HG02798 (cell line): Measurements from ENCODE around the gene HACD1.
A peak's percentile ranks its signal among the peaks of the same experiment; 100 is the strongest.
"Not testable (repeated sequence)": the region's sequence is repeated elsewhere in the genome, so short reads cannot be mapped to it uniquely, and the experiment has no call there.

ENCODE experiments used
- ATAC-seq: cut with Tn5 transposase; IDR thresholded peaks from one replicate; pipeline ENCODE4 v1.9.1; 2021; ENCODE audit warnings: mild to moderate bottlenecking; ENCODE audit not compliant: unreplicated experiment, poor library complexity

Gene HACD1

DNA sequence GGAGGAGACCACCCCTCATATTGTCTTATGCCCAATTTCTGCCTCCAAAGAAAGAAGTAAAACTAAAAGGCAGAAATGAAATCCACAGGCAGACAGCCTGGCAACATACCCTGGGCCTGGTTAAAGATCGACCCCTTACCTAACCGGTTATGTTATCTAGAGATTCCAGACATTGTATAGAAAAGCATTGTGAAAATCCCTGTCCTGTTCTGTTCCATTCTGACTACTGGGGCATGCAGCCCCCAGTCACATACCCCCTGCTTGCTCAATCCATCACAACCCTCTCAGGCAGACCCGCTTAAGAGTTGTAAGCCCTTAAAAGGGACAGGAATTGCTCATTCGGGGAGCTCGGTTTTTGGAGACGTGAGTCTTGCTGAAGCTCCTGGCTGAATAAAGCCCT, 29.9 kb downstream of the HACD1 start:
- not testable (repeated sequence) for ATAC-seq

DNA sequence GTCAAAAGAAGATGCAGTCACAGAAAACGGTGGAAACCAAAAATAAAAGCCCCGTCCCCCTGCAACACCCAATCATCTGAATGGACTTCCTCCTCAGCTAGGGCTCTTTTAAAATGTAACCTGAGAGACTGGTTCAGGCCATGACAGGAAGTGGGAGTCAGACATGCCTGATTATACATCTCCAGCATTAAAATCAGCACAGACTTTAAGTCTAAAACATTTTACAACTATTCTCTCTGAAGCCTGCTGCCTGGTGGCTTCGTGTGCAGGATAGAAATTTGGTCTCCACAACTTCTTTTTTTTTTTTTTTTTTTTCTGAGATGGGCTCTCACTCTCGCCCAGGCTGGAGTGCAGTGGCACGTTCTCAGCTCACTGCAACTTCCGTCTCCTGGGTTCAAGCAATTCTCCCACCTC, 30.3 kb downstream of the HACD1 start:
- peak; percentile 64 for ATAC-seq

DNA sequence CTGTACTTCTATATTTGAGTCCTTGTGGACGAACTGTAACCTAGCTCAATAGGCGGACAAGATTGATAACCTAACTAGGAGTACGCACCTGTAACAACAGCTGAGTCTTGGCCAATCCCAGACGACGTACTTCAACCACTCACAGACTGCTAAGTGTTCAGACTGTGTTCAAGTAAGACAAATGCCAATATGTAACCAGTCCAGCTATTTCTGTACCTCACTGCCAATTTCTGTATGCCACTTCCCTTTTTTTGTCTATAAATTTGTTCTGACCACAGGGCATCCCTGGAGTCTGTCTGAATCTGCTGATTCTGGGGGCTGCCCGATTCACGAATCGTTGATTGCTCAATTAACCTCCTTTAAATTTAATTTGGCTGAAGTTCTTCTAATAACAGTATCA, 32.2 kb downstream of the HACD1 start:
- peak; percentile 83 for ATAC-seq

DNA sequence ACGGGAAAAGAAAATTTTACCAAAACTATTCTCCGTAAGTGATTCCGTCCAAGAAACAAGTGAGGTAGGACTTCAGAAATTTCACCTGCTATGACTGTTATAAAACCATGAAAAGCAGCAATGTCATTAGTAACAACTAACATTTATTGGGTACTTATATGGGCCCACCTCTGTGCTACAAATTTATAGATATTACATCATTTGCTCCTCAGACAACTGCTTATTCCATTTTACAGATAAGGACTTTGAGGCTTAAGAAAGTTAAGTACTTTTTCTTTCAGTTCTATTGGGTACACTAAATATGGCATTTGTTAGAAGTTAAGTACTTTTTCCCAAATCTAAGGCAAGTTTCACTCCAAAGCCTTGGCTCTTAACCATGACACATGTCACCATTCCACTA, 36.3 kb downstream of the HACD1 start:
- no peak for ATAC-seq

DNA sequence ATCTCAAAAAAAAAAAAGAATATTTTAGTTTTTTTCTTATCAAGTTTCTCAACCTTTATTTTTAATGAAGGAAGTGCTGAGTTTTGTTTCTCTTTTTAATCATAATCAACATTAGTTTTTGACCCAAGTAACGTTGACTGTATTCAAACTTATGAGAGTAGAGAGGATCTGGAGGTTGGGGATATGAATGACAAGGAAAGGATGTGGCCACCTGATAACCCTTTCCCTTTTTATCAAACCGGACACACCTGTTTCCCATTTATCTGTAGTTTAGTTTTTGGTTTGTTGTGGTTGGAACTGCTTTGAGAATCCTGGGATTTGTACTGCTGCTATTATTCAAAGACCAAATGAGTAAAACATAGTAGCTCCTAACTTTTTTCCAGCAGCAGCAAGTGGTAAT, 38.6 kb downstream of the HACD1 start:
- no peak for ATAC-seq

DNA sequence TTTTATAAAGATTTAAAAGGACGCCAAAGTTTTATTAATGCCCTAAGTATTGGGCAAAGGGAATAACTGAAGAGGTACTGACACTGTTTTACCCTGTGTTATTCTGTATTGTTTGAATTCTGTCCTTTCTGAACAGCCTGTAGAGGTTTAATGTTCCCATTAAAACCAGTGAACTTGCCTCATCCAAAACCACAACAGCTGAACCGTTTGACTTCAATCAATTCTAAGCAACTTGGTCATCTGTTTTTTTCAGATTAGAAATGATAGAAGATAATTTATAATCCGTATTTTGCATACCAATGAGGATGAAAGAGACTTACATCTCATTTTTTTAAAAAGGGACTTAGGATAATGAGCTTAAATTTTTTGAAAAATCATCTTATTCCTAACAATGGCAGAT, 40.4 kb downstream of the HACD1 start:
- ATAC-seq, result no peak

DNA sequence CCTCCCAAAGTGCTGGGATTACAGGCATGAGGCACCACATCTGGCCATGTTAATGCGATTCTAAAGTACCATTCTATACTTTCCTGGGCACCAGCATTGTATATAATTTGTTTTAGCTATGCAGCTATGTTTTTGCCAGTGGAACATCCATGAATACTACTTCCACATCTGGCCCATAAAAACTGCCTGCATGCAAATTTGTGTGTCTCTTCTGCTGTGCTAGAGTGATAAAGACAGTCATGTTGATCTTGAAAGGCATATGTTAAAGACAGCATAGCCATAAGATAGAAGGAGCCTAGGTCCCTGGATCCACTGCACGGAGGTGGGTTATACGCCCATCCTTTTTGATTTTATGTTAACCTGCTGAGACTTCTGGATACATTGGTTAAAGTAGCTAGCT, 52.3 kb downstream of the HACD1 start:
- no peak for ATAC-seq

DNA sequence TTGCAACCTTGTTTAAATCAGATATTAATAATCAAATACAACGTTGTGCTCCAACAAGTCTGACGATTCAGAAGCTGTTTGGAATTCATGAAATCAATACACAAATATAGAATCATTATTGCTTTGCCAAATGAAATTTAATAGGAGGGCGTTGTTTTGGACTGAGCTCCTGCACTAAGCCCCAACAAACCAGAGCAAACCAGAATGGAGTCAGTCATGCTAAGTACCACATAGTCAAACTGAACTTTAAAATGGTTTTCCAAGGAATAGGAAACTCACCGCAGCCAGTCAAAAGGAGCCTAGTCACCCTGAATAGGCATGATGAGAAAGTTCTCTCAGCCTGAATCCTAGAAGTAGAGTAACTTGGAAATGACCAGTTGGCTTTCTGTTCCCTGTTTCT, 53.7 kb downstream of the HACD1 start:
- no peak for ATAC-seq

DNA sequence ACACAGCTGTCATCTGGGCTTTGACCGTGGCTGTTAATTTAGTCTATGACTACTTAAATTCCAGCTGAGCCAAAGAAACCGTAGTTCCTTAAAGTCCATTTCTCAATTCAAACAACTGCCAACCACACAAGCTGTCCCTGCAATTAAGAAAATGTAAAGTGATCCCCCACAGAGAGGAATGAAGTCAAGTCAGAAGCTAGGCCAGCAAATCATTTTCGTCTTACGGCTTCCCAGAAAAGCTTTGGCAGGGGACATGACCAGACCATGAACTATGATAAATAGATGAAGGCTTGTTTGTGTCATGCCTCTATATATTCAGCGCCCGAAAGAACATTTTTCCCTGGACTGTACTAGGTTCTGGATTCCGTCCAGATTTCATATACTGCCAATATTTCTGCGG, 54.6 kb downstream of the HACD1 start:
- no peak for ATAC-seq

DNA sequence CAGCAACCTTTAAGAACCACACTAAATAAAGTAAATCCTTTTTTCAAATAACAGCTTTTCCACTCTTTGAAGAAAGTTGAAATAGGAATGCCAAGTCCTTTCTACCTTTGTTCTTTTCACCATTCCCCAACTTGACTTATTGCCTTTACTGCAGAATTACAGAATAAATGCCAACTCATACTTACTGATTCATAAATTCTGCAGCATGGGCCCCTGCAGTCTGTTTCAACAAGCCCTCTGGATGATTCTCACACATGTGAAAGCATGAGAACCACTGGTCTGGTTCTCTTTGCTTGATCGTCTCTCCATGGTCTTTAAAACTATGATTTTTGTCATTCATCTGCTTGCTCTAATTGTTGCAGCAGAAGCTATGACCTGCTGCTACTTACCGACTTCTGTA, 56.1 kb downstream of the HACD1 start:
- no peak for ATAC-seq

DNA sequence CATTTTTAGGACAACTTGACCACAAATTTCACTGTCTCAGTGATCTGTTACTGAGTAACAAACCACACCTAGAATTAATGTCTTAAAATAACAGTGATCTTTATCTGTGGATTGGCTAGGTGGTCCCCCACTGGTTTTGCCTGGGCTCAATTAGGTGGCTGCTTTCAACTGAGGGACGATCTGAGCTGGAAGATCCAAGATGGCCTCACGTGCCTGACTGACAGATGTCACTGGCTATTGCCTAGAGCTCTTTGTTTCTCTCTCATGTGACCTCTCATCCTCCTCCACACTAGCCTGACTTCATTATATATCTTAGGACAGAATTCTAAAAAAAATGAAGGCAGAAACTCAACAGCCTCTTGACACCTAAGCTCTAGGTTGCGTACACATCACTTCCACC, 59.7 kb downstream of the HACD1 start:
- ATAC-seq, result no peak

DNA sequence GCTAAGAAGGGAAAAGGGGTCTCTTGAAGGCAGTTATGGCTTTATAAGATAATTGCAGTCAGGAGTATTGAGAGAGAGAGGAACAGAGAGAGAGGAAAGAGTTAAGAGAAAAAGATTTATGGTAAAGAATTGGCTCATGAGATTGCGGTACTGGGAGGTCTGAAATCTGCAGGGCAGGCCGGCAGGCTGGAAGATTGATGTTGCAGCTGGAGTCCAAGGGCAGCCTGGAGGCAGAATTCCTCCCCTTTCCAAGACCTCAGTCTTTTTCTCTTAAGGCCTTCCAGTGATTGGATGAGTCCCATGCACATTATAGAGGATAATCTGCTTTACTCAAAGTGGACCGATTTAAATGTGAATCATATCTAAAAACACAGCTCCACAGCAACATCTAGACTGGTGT, 68.4 kb downstream of the HACD1 start:
- no peak for ATAC-seq

DNA sequence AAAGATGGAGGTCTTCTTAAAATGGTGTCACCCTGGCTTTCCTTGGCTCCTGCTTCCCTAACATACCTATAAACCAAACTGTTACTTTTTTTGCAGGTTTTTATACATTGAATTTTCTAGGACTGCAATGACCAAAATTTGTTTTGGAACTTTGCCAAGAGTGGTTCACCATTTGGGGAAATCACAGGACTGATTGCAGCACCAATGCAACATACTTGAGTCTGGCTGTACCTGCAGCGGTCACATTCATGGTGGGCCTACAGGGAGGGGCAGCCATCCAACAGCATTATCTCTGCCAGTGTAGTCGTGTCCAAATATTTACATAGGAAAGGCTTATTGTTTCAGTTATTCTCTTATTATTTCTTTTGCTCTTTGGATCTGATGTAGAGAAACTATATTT, 69.0 kb downstream of the HACD1 start:
- ATAC-seq, result no peak

DNA sequence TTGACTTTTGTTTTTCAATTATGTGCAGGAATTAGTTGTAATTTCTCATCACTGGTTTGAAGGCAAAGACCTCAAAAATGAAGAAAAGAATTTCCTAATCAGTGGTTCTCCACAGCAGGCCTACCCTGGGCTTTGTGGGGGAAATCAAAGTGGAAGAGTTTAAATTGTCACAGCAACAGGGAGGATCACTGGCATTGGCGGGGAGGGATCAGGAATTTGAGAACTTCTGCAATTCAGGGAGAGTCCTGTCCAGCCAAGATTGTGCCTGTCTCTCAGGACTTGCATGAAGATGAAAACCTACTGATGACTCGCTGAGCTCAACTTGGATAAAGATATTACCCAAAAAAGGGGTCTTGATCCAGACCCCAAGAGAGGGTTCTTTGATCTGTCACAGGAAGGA, 70.1 kb downstream of the HACD1 start:
- no peak for ATAC-seq

DNA sequence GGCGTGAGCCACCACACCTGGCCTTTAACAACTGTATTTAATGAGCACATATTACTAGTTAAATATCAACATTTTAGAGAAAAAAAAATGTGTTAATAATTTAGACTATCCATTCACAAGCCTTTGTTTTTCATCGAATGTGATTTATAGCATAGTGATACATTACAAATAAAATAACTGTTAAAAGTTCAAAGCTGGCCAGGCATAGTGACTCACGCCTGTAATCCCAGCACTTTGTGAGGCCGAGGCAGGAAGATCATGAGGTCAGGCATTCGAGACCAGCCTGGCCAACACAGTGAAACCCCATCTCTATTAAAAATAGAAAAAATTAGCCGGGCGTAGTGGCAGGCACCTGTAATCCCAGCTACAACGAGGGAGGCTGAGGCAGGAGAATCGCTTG, 72.7 kb downstream of the HACD1 start:
- ATAC-seq, result no peak
